HG03520 (cell line): ENCODE data around the gene IGLL5.

Experiments
- ATAC-seq: cut with Tn5 transposase; IDR thresholded peaks from one replicate; pipeline ENCODE4 v1.9.1; 2021; ENCODE audit warnings: mild to moderate bottlenecking, moderate library complexity; ENCODE audit not compliant: unreplicated experiment

IGLL5 gene

GRCh38 chr22:22858559-22858937 is 29.1 kb upstream of the IGLL5 start:
- ATAC-seq: no peak

- no peak for ATAC-seq
Measured at GRCh38 chr22:22863001-22863400, 24.6 kb upstream of the IGLL5 start.

- ATAC-seq: peak; percentile 72
Measured at GRCh38 chr22:22865311-22866072, 22.1 kb upstream of the IGLL5 start.

GRCh38 chr22:22866381-22867111 is 21.1 kb upstream of the IGLL5 start:
- no peak for ATAC-seq

- no peak for ATAC-seq
Measured at GRCh38 chr22:22867996-22868715, 19.5 kb upstream of the IGLL5 start.

- no peak for ATAC-seq
Measured at GRCh38 chr22:22870577-22871404, 16.8 kb upstream of the IGLL5 start.

- ATAC-seq: no peak
Measured at GRCh38 chr22:22871536-22872278, 15.9 kb upstream of the IGLL5 start.

GRCh38 chr22:22872722-22873708 is 14.6 kb upstream of the IGLL5 start:
- ATAC-seq: no peak

- no peak for ATAC-seq
Measured at GRCh38 chr22:22877523-22878210, 9.9 kb upstream of the IGLL5 start.

GRCh38 chr22:22878211-22878570 is 9.4 kb upstream of the IGLL5 start:
- no peak for ATAC-seq

- ATAC-seq: no peak
Measured at GRCh38 chr22:22878801-22879674, 8.6 kb upstream of the IGLL5 start.

- ATAC-seq: no peak
Measured at GRCh38 chr22:22879675-22880155, 7.9 kb upstream of the IGLL5 start.

GRCh38 chr22:22880645-22881044 is 7.0 kb upstream of the IGLL5 start:
- no peak for ATAC-seq

- ATAC-seq: no peak
Measured at GRCh38 chr22:22881116-22882000, 6.3 kb upstream of the IGLL5 start.

GRCh38 chr22:22882033-22882717 is 5.4 kb upstream of the IGLL5 start:
- no peak for ATAC-seq
